CD8-positive, alpha-beta memory T cell (primary cell): ENCODE measurements around the gene FKBP8. TPM values are rescaled to one million over a fixed set of nuclear protein-coding genes. Genes with fewer than 3 reads are reported as not detected.

Source experiments
- CTCF ChIA-PET: fragments of 350-600 bp; sonication (Branson Sonifier 250); formaldehyde crosslinking; loops from one replicate; lab custom pipeline; 2021; ENCODE audit warnings: antibody characterized with exemption; lab: Charles Lee
- POLR2A ChIA-PET: fragments of 350-600 bp; sonication (Branson Sonifier 250); formaldehyde crosslinking; loops from one replicate; lab custom pipeline; 2021; ENCODE audit warnings: antibody characterized with exemption; lab: Charles Lee
- DNase-seq, 5 donors: peaks; one replicate each; pipeline versions ENCODE4 v3.0.0 to v3.0.0-alpha.2; 2020 to 2022; ENCODE audit warnings: mixed read lengths in 1 of 5
- H3K27ac ChIP-seq: one replicate; pipeline ENCODE4 v1.7.0; 2013; ENCODE audit warnings: low read depth, mild to moderate bottlenecking, low read length, moderate library complexity
- H3K27me3 ChIP-seq: 2 replicates; pipeline ENCODE4 v1.7.0; 2013; ENCODE audit warnings: low read length, mild to moderate bottlenecking; ENCODE audit not compliant: insufficient read depth, poor library complexity, severe bottlenecking
- H3K36me3 ChIP-seq: 2 replicates; pipeline ENCODE4 v1.7.0; 2013; ENCODE audit warnings: mild to moderate bottlenecking, low read length, moderate library complexity; ENCODE audit not compliant: insufficient read depth
- H3K4me1 ChIP-seq: 2 replicates; pipeline ENCODE4 v1.7.0; 2013; ENCODE audit warnings: mild to moderate bottlenecking, low read length, moderate library complexity; ENCODE audit not compliant: insufficient read depth
- H3K4me3 ChIP-seq: 2 replicates; pipeline ENCODE4 v1.7.0; 2013; ENCODE audit warnings: mild to moderate bottlenecking, low read length
- H3K9me3 ChIP-seq: 2 replicates; pipeline ENCODE4 v1.7.0; 2013; ENCODE audit warnings: mild to moderate bottlenecking, low read length
- H3K27ac Mint-ChIP-seq, 8 donors: one replicate each; pipeline ENCODE4 v1.8.0; 2020 to 2021; ENCODE audit warnings: mixed read lengths in 8 of 8, mild to moderate bottlenecking in 6 of 8, inconsistent platforms in 3 of 8, moderate library complexity in 3 of 8
- H3K27me3 Mint-ChIP-seq, 2 donors: one replicate each; pipeline ENCODE4 v1.8.0; 2020 to 2021; ENCODE audit warnings: mixed read lengths in 2 of 2, mild to moderate bottlenecking in 1 of 2, moderate library complexity in 1 of 2
- H3K36me3 Mint-ChIP-seq, 3 donors: one replicate each; pipeline ENCODE4 v1.8.0; 2020 to 2021; ENCODE audit warnings: mixed read lengths in 3 of 3, inconsistent platforms in 1 of 3, mild to moderate bottlenecking in 1 of 3
- H3K4me1 Mint-ChIP-seq, 3 donors: one replicate each; pipeline ENCODE4 v1.8.0; 2020 to 2021; ENCODE audit warnings: mixed read lengths in 3 of 3, inconsistent platforms in 1 of 3, mild to moderate bottlenecking in 1 of 3
- H3K4me3 Mint-ChIP-seq, 7 donors: one replicate each; pipeline ENCODE4 v1.8.0; 2020 to 2021; ENCODE audit warnings: mixed read lengths in 7 of 7, mild to moderate bottlenecking in 6 of 7, moderate library complexity in 4 of 7, inconsistent platforms in 2 of 7
- H3K9me3 Mint-ChIP-seq, 5 donors: one replicate each; pipeline ENCODE4 v1.8.0; 2020 to 2022; ENCODE audit warnings: mixed read lengths in 5 of 5, mild to moderate bottlenecking in 3 of 5, moderate library complexity in 2 of 5, inconsistent platforms in 1 of 5
- polyA plus RNA-seq: library from polyadenylated mRNA; unstranded; fragments of 300-500 nt; fragmentation: Illumina TruSeq; gene quantifications from one replicate; pipeline ENCODE4 v1.2.3, GENCODE V29; 2021
- total RNA-seq, 2 experiments: library from RNA; stranded (reverse); gene quantifications; one replicate each; pipeline ENCODE4 v1.2.3, GENCODE V29; 2021

Gene FKBP8
- total and polyA plus RNA-seq, 3 experiments from 2014 or later, result 138 to 170 (median 161) TPM

DNA sequence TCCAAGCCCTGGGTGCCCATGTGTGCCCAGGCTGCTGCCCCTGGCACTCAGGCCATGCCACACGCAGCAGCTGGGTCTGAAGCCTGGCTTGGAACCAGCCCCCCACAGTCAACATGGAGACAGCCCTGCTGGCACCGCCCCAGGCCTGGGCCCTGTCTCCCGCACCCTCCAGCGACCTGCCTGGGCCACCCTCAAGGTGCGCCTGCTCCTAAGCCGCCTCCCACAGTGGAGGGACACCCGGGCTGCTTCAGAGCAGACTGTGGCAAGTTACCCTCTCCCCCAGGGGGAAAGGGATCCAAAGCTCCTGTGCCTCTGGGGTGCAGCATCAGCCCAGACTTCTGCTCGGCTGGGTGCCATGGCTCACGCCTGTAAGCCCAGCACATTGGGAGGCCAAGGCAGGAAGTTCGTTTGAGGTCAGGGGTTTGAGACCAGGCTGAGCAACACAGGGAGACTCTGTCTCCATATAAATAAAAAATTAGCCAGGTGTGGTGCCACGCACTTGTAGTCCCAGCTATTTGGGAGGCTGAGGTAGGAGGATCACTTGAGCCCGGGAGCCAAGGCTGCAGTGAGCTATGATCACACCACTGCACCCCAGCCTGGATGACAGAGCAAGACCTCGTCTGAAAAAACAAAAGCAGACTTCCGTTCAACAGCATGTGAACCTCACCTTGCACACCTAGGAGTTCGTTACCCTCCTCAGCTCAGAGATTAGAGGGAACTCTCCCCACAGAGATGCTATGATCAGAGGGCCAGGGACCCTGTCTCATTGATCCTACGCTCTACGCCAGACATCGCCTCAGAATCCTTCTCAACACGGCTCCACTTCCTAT is 37.1 kb downstream of the FKBP8 start:
- no peaks in the 10 kb centered on the region for H3K27me3 ChIP-seq
- H3K9me3 ChIP-seq, result no peaks in the 10 kb centered on the region
- no peak overlapping the region for H3K4me3 ChIP-seq
- Mint-ChIP-seq H3K4me1 (peaks cover 81 to 98% (median 85%) of the 10 kb centered on the region in 3 donors), H3K9me3 (no peaks in the 10 kb centered on the region), H3K27me3 (peaks cover 0 to 3% of the 10 kb centered on the region in 2 donors), H3K4me3 (peak overlapping the region; percentile 64 to 92 (median 78)), H3K27ac (peak overlapping the region; percentile 94 to 100 (median 96)), H3K36me3 (peaks cover 0 to 2% (median 0%) of the 10 kb centered on the region in 3 donors)
- ChIA-PET CTCF (interaction anchor here (0.7 to 9.7 kb wide), 13 partner anchors 10 to 341 kb away, joined by 3 to 81 read pairs (median 4); partner anchors contain the start of genes ELL, REX1BD and UBA52), POLR2A (interaction anchor here (0.9 to 2.1 kb wide), 5 partner anchors 10 to 83 kb away, joined by 3 to 11 read pairs (median 5); partner anchors contain the start of genes ELL and REX1BD)
- peak in 1 of 5 donors; percentile 61 for DNase-seq
- no peaks in the 10 kb centered on the region for H3K36me3 ChIP-seq
- H3K4me1 ChIP-seq, result peaks cover 89% of the 10 kb centered on the region
- peak overlapping the region; percentile 58 for H3K27ac ChIP-seq

- Mint-ChIP-seq H3K27ac (peak overlapping the region; percentile 90 to 100 (median 96)), H3K4me3 (peak overlapping the region; percentile 50 to 92 (median 78)), H3K36me3 (peaks cover 0 to 2% (median 0%) of the 10 kb centered on the region in 3 donors), H3K9me3 (no peaks in the 10 kb centered on the region), H3K4me1 (peaks cover 88 to 100% (median 91%) of the 10 kb centered on the region in 3 donors), H3K27me3 (peaks cover 0 to 4% of the 10 kb centered on the region in 2 donors)
- no peak overlapping the region for H3K4me3 ChIP-seq
- ChIA-PET CTCF (interaction anchor here (0.9 to 9.7 kb wide), 4 partner anchors 9 to 35 kb away, joined by 3 to 81 read pairs (median 8); partner anchors contain the start of gene ELL), POLR2A (interaction anchor here (2.1 kb wide), 1 partner anchor 9 kb away, joined by 11 read pairs; no protein-coding TSS in a partner anchor)
- H3K27ac ChIP-seq, result no peak overlapping the region
- peaks cover 95% of the 10 kb centered on the region for H3K4me1 ChIP-seq
- H3K9me3 ChIP-seq, result no peaks in the 10 kb centered on the region
- no peaks in the 10 kb centered on the region for H3K36me3 ChIP-seq
- no peaks in the 10 kb centered on the region for H3K27me3 ChIP-seq
- no peak for DNase-seq
Measured at GRCh38 chr19:18504886-18505610, 38.3 kb downstream of the FKBP8 start.

GRCh38 chr19:18503971-18504885 is 39.1 kb downstream of the FKBP8 start:
- Histone ChIP-seq H3K4me3 (no peak overlapping the region), H3K27me3 (no peaks in the 10 kb centered on the region), H3K36me3 (no peaks in the 10 kb centered on the region), H3K27ac (no peak overlapping the region), H3K4me1 (peaks cover 97% of the 10 kb centered on the region), H3K9me3 (no peaks in the 10 kb centered on the region)
- Mint-ChIP-seq H3K27me3 (peaks cover 0 to 4% of the 10 kb centered on the region in 2 donors), H3K4me1 (peaks cover 90 to 100% (median 91%) of the 10 kb centered on the region in 3 donors), H3K9me3 (no peaks in the 10 kb centered on the region), H3K4me3 (peak overlapping the region in 6 of 7 donors; percentile 21 to 79 (median 72)), H3K36me3 (peaks cover 0 to 2% (median 0%) of the 10 kb centered on the region in 3 donors), H3K27ac (peak overlapping the region; percentile 78 to 100 (median 94))
- ChIA-PET CTCF (interaction anchor here (0.9 to 9.7 kb wide), 4 partner anchors 11 to 34 kb away, joined by 3 to 81 read pairs (median 4); partner anchors contain the start of gene ELL), POLR2A (interaction anchor here (1.1 kb wide), 1 partner anchor 15 kb away, joined by 3 read pairs; no protein-coding TSS in a partner anchor)
- no peak for DNase-seq

DNA sequence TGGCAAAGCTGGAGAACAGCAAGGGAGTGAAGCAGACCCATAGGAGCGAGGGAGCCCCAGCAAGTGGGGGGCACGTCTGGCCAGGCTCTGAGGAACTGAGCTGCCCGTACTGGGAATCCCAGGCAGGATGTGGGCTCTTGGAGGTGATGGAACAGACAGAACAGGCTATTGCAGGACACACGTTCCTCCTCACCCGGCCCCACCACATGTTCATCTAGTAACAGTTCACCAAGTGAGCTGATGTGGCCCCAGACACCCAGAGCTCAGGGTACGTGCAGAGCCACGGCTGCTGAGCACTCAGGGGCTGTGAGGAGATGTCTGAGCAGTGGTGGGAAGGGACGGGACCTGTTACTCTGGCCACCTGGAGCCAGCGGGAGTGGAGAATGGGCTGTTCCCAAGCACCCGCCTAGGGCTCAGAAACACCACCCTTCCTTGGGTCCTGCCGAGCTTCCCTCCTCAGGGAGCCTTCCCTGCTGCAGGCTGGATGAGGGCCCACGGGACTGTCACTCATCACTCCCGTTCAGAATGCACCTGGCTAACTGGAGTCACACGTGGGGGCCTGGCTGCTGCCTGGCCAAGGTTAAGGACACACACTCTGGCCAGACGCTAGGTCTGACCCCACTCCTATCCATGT is 39.9 kb downstream of the FKBP8 start:
- H3K27me3 ChIP-seq, result no peaks in the 10 kb centered on the region
- peaks cover 0 to 4% of the 10 kb centered on the region in 2 donors for H3K27me3 Mint-ChIP-seq
- no peaks in the 10 kb centered on the region for H3K9me3 ChIP-seq
- H3K27ac Mint-ChIP-seq, result peak overlapping the region; percentile 78 to 100 (median 96)
- H3K4me3 ChIP-seq, result no peak overlapping the region
- POLR2A ChIA-PET, result interaction anchor here (0.7 to 1.1 kb wide), 2 partner anchors 15 to 86 kb away, joined by 3 to 5 read pairs; no protein-coding TSS in a partner anchor
- peaks cover 97% of the 10 kb centered on the region for H3K4me1 ChIP-seq
- H3K4me1 Mint-ChIP-seq, result peaks cover 87 to 100% (median 93%) of the 10 kb centered on the region in 3 donors
- DNase-seq, result no peak
- peaks cover 0 to 2% (median 0%) of the 10 kb centered on the region in 3 donors for H3K36me3 Mint-ChIP-seq
- H3K27ac ChIP-seq, result no peak overlapping the region
- H3K4me3 Mint-ChIP-seq, result peak overlapping the region; percentile 27 to 81 (median 52)
- H3K9me3 Mint-ChIP-seq, result no peaks in the 10 kb centered on the region
- H3K36me3 ChIP-seq, result no peaks in the 10 kb centered on the region
- CTCF ChIA-PET, result interaction anchor here (1.3 to 9.7 kb wide), 2 partner anchors 11 to 16 kb away, joined by 3 to 81 read pairs; partner anchors contain the start of gene ELL

- Histone ChIP-seq H3K36me3 (no peaks in the 10 kb centered on the region), H3K4me3 (no peak overlapping the region), H3K4me1 (peaks cover 97% of the 10 kb centered on the region), H3K27me3 (no peaks in the 10 kb centered on the region), H3K27ac (no peak overlapping the region), H3K9me3 (no peaks in the 10 kb centered on the region)
- Mint-ChIP-seq H3K27ac (peak overlapping the region; percentile 78 to 100 (median 96)), H3K36me3 (peaks cover 0 to 2% (median 0%) of the 10 kb centered on the region in 3 donors), H3K27me3 (peaks cover 0 to 4% of the 10 kb centered on the region in 2 donors), H3K9me3 (no peaks in the 10 kb centered on the region), H3K4me1 (peaks cover 90 to 100% (median 95%) of the 10 kb centered on the region in 3 donors), H3K4me3 (peak overlapping the region; percentile 41 to 82 (median 58))
- ChIA-PET POLR2A (interaction anchor here (0.7 to 1.1 kb wide), 2 partner anchors 14 to 87 kb away, joined by 3 to 5 read pairs; no protein-coding TSS in a partner anchor), CTCF (interaction anchor here (1.3 kb wide), 1 partner anchor 12 kb away, joined by 3 read pairs; no protein-coding TSS in a partner anchor)
- DNase-seq, result no peak
Measured at GRCh38 chr19:18502638-18503294, 40.6 kb downstream of the FKBP8 start.

DNA sequence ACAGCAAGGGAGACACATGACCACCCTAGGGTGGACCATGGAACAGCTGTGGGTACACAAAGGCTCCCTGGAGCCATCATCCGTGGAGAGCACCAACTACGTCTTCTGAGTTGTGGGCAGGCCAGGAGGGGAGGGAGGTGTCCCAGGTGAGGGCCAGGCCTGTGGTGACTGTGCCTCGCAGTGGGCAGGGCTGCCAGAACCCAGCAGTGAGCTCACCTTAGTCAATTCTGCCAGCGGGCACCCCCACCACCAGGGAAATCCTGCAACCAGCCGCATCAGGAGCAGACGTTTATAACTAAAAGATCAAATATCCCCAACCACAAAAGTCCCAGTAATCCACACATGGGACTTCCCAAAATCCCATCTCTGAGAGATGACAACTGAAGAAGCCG is 41.1 kb downstream of the FKBP8 start:
- CTCF ChIA-PET, result no interaction called here
- peak overlapping the region; percentile 35 to 82 (median 58) for H3K4me3 Mint-ChIP-seq

More for the DNA sequence above, 41.1 kb downstream of the FKBP8 start:
- H3K27ac ChIP-seq, result no peak overlapping the region
- H3K27me3 ChIP-seq, result no peaks in the 10 kb centered on the region
- peaks cover 97% of the 10 kb centered on the region for H3K4me1 ChIP-seq
- Mint-ChIP-seq H3K27ac (peak overlapping the region; percentile 65 to 100 (median 96)), H3K36me3 (peaks cover 0 to 2% (median 0%) of the 10 kb centered on the region in 3 donors), H3K27me3 (peaks cover 0 to 4% of the 10 kb centered on the region in 2 donors), H3K9me3 (no peaks in the 10 kb centered on the region), H3K4me1 (peaks cover 87 to 98% (median 93%) of the 10 kb centered on the region in 3 donors)
- POLR2A ChIA-PET, result interaction anchor here (1.0 kb wide), 1 partner anchor 69 kb away, joined by 4 read pairs; no protein-coding TSS in a partner anchor
- peak in 1 of 5 donors; percentile 37 for DNase-seq
- no peaks in the 10 kb centered on the region for H3K9me3 ChIP-seq
- no peaks in the 10 kb centered on the region for H3K36me3 ChIP-seq
- no peak overlapping the region for H3K4me3 ChIP-seq
